ENCODE measurements around the gene PWWP2B. TPM values are rescaled to one million over a fixed set of nuclear protein-coding genes. Genes with fewer than 3 reads are reported as not detected.

Gene PWWP2B
- total and polyA plus RNA-seq, 10 of the 15 experiments (the other 5 are each of a cell fraction or from before 2014, with no cell fraction given): 0.04 to 0.87 (median 0.35) TPM; not detected in 4

- TF ChIP-seq, protein P1, sequence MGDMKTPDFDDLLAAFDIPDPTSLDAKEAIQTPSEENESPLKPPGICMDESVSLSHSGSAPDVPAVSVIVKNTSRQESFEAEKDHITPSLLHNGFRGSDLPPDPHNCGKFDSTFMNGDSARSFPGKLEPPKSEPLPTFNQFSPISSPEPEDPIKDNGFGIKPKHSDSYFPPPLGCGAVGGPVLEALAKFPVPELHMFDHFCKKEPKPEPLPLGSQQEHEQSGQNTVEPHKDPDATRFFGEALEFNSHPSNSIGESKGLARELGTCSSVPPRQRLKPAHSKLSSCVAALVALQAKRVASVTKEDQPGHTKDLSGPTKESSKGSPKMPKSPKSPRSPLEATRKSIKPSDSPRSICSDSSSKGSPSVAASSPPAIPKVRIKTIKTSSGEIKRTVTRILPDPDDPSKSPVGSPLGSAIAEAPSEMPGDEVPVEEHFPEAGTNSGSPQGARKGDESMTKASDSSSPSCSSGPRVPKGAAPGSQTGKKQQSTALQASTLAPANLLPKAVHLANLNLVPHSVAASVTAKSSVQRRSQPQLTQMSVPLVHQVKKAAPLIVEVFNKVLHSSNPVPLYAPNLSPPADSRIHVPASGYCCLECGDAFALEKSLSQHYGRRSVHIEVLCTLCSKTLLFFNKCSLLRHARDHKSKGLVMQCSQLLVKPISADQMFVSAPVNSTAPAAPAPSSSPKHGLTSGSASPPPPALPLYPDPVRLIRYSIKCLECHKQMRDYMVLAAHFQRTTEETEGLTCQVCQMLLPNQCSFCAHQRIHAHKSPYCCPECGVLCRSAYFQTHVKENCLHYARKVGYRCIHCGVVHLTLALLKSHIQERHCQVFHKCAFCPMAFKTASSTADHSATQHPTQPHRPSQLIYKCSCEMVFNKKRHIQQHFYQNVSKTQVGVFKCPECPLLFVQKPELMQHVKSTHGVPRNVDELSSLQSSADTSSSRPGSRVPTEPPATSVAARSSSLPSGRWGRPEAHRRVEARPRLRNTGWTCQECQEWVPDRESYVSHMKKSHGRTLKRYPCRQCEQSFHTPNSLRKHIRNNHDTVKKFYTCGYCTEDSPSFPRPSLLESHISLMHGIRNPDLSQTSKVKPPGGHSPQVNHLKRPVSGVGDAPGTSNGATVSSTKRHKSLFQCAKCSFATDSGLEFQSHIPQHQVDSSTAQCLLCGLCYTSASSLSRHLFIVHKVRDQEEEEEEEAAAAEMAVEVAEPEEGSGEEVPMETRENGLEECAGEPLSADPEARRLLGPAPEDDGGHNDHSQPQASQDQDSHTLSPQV (IDR thresholded peaks at IDR 0.05): no peak
- TF ChIP-seq RB1 (IDR thresholded peaks at IDR 0.05; ENCODE audit: borderline replicate concordance) (no peak), ZBTB33 (IDR thresholded peaks at IDR 0.05) (no peak), MTA2 (IDR thresholded peaks at IDR 0.05; ENCODE audit: low read depth) (no peak)
These were observed 24.4 kb upstream of the PWWP2B start (continued) for GRCh38 chr10:132372516-132373095.

DNA sequence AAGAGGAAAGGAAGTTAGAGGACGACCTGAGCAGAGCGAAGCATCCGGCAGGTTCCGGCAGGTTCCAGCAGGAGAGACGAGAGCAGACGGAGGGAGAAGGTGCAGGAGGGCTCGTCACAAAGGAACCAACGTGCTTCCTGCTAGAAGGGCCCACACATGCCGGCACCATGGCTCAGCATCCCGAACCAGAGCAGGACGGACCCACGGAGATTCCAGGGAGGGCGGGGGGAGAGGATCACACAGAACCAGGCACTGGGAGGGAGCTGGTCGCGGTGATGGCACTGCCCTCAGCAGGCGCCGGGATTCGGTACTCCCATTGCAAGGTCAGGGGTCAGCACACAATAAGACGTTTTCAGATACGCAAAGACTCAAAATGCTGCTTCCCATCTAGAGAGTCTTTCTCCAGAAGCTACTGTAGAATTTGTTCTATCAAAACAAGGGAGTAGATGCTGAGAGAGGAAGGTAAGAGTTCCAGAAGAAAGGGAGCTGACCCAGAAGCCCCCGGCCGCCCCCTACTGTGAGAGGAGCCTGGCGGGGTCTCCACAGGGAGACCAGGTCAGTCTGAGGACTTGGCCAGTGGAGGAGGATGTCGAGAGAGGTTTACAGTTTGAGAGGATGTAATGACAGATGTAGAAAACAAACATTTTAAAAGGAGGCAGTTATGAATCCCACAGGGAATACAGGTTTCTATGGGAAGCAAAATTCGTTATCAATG is 23.6 kb upstream of the PWWP2B start:
- no peaks in the 10 kb centered on the region for H3K79me2 ChIP-seq (ENCODE audit: control insufficient read depth, insufficient read depth, low read length)
- CTCF ChIA-PET: no interaction called here
- H2AFZ ChIP-seq (ENCODE audit: control insufficient read depth, low read depth, low read length): no peak overlapping the region
- no peaks in the 10 kb centered on the region for H3K9me3 ChIP-seq (replicated peaks; ENCODE audit: control insufficient read depth, insufficient read depth, low read length)
- no peak overlapping the region for H3K4me2 ChIP-seq (ENCODE audit: control insufficient read depth, insufficient read depth)
- no peak overlapping the region for H3K27ac ChIP-seq (ENCODE audit: control insufficient read depth, insufficient read depth)
- BruUV-seq (replicated peaks): no TSS peak
- H4K20me1 ChIP-seq (ENCODE audit: control insufficient read depth, insufficient read depth): no peaks in the 10 kb centered on the region
- RAD21 ChIA-PET (ENCODE audit: unreplicated experiment): no interaction called here
- no peak overlapping the region for H3K4me3 ChIP-seq
- 58% methylated on average over 25 of the region's 25 CpGs for WGBS (ENCODE audit: insufficient coverage, insufficient replicate concordance, low lambda C conversion rate, missing lambda C conversion rate)
- POLR2A ChIA-PET: no interaction called here
- intact Hi-C loops (cut with micrococcal nuclease; ENCODE audit: unreplicated experiment) (no loop called here), in situ Hi-C loops (cut with MboI) (no loop called here)
- no peaks in the 10 kb centered on the region; a peak in 1 of 4 replicates for H3K27me3 ChIP-seq (replicated peaks in 1 of 2; ENCODE audit: control insufficient read depth in 2 of 2, insufficient read depth in 2 of 2, low read length in 1 of 2)
- no peak overlapping the region for H3K9ac ChIP-seq (ENCODE audit: control insufficient read depth, insufficient read depth, low read length)
- SMC1A ChIA-PET (ENCODE audit: uncharacterized antibody, unreplicated experiment): no interaction called here
- H3K4me1 ChIP-seq (ENCODE audit: control insufficient read depth, insufficient read depth, low read length): no peaks in the 10 kb centered on the region
- ATAC-seq (no peak), DNase-seq (ENCODE audit: low read depth, low spot score) (no peak), FAIRE-seq (no peak)
- no peaks in the 10 kb centered on the region for H3K36me3 ChIP-seq (ENCODE audit: control insufficient read depth in 2 of 2, insufficient read depth in 2 of 2, low read length in 1 of 2)
- TF ChIP-seq SIN3A (IDR thresholded peaks at IDR 0.05; ENCODE audit: low read depth, low read length): no peak
- no peak for TF ChIP-seq HCFC1 (IDR thresholded peaks at IDR 0.05; ENCODE audit: low read length)
- TF ChIP-seq POLR2A (IDR thresholded peaks at IDR 0.05; ENCODE audit: low read depth, low read length): no peak
- TF ChIP-seq ETV6 (conservative IDR thresholded peaks at IDR 0.05 in 1 of 2, IDR thresholded peaks at IDR 0.05 in 1 of 2; ENCODE audit: borderline replicate concordance in 1 of 2, low read depth in 1 of 2): no peak
- no peak for TF ChIP-seq TCF3 (IDR thresholded peaks at IDR 0.05; ENCODE audit: borderline replicate concordance, insufficient read depth, low read depth, low read length)
- no peak for TF ChIP-seq KLF5 (IDR thresholded peaks at IDR 0.05; ENCODE audit: partially characterized antibody)
- no peak for TF ChIP-seq IRF5 (IDR thresholded peaks at IDR 0.05; ENCODE audit: borderline replicate concordance)
- no peak for TF ChIP-seq TBL1XR1 (IDR thresholded peaks at IDR 0.05; ENCODE audit: low read depth, low read length)
- TF ChIP-seq PAX8 (IDR thresholded peaks at IDR 0.05): no peak
- TF ChIP-seq CREB1 (IDR thresholded peaks at IDR 0.05; ENCODE audit: low read depth): no peak
- TF ChIP-seq MYB (IDR thresholded peaks at IDR 0.05; ENCODE audit: borderline replicate concordance, low read depth, low read length): no peak
- no peak for TF ChIP-seq GATAD2B (conservative IDR thresholded peaks at IDR 0.05; ENCODE audit: low read depth)
